Measurements from ENCODE around the gene GALNS. TPM values are rescaled to one million over a fixed set of nuclear protein-coding genes. Genes with fewer than 3 reads are reported as not detected.
A peak's percentile ranks its signal among the peaks of the same experiment; 100 is the strongest.

GALNS gene
- total RNA-seq, 1 donor from 2014 or later = 56.1 TPM

DNA sequence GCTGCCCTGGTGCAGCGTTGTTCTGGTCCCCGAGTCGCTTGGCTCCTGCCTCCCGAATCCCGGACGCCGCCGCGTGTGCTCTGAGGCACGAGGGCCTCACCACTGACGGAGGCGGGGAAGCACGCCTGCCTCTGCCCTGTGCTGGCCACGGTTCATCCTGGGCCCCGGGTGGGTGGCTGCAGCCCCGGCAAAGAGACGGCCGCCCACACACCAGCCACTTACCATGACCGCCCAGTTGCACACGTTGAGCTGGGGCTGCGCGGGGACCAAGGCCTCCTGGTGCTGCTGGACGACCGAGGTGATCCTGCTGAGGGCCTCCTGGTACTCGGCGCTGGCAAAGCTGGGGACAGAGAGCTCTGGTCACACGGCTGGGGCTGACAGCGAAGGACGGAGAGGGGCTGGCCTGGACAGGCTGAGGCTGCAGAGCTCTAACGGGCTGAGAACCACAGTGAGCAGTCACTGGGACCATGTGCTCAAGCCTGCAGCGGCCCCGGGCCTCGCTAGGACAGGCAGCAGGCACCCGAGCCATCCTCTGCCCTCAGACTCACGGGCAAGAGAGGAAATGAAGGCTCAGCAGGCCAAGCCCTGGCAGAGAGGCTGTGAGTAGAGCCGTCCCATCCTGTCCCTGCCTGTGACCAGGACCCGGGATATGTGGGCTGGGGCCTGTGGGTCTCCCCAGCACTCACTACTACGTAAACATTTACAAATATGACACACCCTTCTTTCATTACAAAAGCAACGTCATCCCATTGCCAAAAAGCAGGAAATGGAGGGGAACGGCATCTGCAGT lies 38.8 kb downstream of the GALNS start:
- DNase-seq (ENCODE audit: low spot score) = no peak

DNA sequence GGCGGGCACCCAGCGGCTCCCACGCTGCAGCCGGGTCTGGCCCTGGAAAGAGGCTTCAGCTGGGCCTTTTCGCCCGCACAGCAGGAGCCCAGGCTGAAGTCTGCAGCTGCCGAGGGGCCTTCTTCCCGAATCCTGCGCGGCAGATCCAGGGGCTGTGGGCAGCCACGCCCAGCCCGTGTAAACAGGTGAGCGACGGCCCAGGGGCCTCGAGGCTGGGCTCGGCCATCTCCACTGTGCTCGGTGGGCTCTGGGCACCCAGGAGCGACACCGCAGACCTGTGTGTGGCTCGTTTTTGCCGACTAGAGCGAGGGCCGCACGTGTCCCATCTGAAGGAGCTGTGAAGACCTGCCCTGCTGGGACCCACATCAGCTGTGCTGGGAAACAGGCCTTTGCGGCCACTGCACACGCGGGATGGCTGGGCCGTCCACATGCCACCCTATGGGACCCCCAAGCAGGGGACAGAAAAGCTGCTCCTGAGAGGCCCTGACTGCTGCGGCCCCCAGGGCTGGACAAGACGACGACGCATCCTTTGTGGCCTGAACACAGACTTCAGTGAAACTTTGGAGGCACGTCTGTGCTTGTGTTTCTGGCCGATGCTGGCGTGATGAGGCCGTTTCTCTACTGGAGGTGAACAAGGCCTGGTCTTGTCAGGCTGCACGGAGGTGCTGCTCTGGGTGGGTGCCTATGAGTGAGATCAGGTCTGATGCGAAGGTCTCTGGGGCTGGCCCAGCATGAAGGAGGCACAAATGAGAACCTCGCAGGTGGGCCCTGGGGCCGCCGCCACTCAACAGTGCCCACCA lies 39.8 kb downstream of the GALNS start:
- no peak for DNase-seq (ENCODE audit: low spot score)

DNA sequence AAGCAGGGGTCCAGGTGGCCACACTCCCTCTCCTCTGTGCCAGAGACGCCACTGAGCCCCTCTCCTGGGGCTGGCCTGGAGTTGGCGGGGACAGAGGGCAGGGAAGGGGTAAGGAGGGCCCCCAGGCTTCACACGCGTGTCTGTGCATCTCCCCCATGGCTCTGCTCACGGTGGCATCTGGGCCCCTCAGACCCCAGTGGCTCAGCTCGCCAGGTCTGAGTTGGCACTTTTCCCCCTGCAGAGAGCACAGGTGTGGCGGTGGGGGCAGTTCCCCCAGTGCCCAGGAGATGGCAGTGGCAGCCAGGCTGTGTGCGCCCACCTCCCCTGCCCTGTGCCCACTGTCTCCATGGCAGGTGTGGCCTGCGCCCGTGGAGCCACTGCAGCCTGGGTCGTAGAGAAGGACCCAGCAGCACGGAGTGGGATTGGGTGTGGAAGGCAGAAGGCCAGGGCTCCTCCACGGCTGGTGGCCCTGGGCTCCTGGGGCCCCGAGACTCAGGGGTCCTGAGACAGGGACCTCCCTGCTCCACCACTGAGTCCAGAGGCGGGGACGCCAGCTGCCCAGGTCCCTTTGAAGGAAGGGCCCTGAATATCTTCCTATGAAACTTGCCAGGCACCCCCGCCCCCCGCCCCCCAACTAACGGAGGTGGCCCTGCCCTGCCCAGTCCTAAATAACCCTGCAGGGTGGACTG lies 40.7 kb downstream of the GALNS start:
- no peak for DNase-seq (ENCODE audit: low spot score)

DNA sequence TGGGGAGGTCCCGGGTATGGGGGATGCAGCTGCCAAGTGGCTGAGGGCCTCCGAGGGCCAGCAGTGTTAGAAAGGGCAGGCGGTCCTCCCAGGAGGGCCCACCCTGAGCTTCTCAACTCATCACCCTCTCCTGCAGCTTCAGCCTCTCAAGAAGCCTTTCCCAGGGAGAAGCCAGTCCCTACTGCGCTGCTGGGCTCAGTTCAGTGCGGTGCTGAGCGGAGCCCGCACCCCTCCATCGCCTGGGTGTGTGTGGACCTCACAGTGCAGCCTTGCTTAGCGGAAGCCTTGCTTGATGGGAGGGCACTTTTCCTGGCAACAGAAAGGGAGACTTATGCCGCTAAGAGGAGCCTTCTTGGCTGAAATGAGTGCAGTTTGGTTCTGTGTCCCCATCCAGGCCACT lies 41.5 kb downstream of the GALNS start:
- DNase-seq (ENCODE audit: low spot score) = no peak

DNA sequence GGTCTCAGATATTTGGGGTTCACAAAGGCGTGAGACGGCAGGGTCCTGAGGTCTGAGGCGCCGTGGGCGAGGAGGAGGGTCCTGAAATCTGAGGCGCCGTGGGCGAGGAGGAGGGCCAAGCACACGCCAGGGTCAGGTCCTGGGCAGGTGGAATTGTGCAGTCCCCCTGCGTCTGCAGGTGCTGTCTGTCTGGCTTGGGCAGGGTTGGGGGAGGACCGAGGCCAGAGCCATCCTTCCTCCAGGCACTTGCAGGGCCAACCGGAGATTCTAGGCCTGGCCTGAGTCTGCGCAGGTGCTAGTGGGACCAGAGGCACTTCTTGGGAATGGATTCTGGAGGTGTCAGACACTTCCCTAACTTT lies 42.6 kb downstream of the GALNS start:
- no peak for DNase-seq (ENCODE audit: low spot score)

DNA sequence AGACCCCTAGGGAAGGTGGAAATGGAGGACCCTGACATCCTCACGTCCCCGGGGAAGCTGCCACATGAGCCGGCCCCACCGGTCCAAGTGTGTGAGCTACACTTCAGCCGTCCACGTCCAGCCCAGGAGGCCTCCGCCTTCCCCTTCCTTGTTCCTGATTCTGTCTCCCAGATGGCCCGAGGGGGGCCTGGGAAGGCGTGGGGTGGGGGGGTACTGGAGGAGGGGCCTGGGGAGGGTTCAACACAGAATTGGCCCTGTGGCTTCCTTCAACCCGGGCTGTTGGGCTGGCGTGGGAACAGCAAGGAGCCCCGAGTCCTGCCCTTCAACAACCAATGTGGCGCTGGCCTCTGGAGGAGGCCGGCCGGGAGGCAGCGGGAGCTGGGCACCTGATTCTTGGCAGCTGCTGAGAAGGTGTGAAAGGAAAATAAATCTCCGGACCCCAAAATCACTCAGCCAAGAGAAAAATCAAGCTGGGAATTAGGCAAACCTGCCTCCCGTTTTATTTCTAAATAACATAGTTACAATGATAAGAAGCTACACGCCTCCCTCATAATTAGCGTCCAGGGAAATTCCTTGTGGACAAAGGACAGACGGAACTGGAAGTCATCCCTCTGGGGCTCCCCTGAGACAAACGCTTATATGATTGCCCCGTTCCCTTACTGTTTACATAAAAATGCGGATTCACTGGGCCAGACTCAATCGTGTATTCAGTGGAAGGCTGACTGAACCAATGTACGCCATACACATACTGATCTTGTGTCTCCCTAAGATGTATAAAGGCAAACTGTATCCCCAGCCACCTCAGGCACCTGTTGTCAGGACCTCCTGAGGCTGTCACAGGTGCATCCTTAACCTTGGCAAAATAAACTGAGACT lies 43.2 kb downstream of the GALNS start:
- DNase-seq (ENCODE audit: low spot score) = no peak

DNA sequence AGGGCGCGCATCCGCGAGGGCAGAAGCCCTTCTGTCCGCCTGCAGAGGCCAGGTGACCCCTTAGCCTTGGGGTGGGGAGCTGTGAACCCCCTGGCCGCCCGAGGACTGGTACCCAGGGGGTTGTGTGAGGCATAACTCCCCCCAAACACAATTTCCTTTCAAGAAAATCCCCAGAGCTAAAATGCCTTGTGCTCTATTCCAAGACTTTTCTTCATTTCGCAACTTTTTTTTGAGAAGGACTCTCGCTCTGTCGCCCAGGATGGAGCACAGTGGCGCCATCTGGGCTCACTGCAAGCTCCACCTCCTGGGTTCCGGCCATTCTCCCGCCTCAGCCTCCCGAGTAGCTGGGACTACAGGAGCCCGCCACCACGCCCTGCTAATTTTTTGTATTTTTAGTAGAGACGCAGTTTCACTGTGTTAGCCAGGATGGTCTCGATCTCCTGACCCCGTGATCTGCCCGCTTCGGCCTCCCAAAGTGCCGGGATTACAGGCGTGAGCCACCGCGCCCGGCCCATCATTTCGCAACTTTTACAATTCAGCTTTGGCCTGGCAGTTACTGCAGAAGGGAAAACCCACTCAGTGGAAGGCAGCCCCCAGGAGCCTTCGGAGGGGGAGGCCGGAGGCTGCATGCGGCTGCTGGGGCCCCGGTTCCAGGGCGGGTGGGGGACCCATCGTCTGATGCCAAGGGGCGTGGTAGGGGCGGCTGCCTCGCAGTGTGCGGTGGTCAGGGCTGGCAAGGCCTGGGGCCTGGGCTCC lies 44.1 kb downstream of the GALNS start:
- no peak for DNase-seq (ENCODE audit: low spot score)

DNA sequence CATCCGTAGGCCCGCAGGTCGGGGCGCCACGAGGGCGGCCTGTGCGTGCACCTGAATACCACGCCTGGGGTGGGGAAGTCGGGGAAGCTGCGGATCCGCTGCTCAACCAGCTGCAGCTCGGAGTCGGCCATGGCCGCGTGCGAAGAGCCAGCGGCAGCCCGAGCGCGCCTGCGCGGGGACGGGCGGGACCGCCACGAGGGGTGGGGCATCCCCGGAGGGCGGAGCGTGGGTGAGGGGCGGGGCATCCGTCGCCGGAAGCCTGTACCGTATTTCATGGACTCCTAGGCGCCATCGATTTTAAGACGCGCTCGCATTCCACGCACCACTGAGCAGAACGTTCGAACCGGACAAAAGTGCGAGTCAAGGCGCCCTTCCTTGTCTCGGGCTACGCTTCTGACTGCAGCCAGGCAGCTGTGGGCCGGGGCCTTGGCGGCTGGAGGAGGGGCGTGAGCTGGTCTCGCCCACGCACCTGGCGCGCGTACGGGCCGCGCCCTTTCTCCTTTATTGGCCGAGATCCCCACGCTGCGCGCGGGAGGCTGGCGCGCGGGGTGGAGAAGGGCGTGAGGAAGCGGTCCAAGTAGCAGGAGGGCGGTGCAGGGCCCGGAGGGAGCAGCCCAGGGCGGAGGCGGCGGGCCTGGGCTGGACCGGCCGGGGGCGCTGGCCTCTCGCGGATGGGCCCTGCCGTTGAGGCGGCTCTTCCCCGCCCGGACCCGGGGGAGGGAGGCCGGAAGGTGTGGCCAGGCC lies 44.8 kb downstream of the GALNS start, which contains the start of gene APRT:
Gene APRT, minus strand, starts transcription at position 160 of the 744 bp plus-strand sequence. Its CDS starts 29 bp downstream, at position 131.
- peak; percentile 97 for DNase-seq (ENCODE audit: low spot score)

DNA sequence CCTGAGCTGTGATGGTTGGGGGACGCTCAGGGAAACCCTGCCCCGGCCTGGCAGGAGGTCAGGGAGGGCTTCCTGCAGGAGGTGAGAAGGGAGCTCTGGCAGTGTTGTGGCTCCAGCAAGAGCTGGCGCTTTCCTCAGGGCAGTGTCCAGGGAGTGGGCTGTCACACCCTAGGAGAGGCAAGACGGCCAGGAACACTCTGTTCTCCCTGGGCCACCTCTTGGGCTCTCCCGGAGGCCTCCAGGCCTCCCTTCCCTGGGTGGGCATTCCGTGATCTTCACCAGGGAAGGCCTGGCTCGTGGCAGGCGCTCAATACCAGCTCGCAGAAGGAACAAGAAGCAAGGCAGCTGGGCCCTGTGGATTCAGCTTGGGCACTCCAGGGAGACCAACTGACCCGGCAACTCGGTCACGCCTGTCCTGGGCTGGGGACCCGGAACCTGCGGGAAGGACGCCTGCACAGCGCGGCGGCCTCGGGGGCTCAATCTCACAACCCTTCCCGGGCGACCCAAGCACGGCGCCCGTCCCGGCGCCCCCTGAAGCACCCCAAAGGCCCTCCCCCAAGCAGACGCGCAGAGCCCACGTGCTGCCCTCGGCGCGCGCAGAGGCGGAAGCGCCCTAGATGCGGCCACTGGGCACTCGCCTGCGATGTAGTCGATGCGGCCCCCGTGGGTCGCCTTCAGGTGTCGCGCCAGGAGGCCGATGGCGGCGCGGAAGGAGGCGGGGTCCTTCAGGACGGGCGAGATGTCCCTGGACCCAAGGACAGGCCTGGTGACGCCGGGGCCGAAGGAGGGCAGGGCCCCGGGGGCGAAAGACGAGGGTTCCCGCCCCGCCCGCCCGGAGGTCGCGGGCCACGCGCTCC lies 45.6 kb downstream of the GALNS start:
- peak; percentile 78 for DNase-seq (ENCODE audit: low spot score)

DNA sequence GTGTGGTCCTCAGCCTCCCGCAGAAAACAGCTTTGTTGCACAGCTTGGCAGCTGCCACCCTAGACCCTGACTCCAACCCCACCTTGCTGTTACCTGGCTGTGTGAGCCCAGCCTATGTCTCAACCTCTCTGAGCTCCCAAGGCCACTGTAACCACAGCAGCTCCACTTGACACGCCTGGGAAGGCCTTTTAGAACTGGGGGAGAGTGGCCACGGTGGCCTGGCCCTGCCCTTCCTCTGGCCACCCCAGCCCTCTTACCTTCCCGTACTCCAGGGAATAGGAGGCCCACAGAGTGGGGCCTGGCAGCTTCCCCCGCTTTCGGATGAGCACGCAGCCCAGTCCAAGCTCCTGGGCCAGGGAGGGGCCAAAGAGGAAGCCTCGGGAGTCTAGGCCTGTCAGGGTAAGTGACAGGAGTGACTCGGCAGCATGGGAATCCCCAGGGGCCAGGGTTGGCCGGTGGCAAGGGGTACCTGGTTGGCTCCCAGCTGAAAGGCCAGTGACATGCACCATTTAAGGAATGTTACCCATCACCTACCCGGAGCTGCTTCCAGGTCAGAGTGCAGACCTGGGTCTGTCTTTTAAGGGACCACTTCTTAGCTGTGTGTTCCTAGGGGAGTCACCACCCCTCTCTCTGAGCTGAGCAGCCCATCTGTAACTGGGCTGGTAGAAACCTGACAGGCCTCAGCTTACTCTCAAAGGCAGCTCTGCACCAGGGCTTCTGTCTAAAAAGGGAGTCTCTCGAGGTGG lies 46.4 kb downstream of the GALNS start:
- DNase-seq (ENCODE audit: low spot score) = no peak

DNA sequence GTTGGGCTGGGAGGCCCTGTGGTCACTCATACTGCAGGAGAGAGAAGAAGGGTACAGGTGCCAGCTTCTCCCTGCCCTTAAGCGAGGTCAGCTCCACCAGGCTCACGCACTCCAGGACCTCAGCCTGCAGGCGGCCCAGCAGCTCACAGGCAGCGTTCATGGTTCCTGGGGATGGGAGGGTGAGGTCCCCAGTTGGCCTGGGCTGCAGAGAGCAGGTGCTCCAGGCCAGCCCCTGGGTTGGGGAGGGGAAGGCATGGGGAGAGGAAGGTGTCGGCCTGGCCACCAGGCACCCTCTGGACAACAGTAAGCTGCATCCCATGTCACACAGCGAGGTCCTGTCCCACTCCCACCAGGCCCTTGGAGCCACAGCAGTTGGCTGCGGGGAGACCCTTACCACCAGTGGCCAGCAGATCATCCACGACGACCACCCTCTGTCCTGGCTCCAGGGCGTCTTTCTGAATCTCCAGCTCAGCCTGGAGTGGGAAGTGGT lies 47.0 kb downstream of the GALNS start:
- DNase-seq (ENCODE audit: low spot score) = no peak

DNA sequence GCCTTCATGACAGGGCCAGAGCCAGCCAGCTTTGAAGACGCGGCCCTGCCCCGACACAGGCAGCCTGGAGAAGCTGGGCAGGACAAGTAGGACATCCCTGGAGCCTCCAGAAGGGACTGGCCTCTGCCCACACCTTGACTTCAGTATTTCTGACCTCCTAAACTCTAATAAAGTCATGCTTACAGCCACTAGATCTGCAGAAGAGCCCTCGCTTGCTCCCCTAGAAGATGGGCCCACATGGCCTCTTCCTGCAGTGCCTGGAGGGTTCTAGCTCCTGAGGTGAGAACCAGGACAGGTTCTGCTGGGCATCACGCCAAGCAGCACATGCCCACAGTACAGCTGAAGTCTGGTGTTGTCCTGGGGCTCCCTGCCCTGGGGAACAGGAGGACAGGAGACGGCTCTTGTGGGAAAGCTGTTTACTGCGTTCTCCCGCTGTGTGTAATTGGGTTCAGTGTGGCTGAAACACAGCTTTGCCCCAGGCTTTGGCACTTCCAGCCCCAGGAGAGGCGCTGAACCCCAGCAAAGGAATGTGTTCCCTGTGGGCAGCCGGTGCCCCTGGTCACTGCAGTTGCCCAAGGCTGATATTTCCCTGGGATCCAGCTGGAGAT lies 47.6 kb downstream of the GALNS start:
- DNase-seq (ENCODE audit: low spot score) = no peak

DNA sequence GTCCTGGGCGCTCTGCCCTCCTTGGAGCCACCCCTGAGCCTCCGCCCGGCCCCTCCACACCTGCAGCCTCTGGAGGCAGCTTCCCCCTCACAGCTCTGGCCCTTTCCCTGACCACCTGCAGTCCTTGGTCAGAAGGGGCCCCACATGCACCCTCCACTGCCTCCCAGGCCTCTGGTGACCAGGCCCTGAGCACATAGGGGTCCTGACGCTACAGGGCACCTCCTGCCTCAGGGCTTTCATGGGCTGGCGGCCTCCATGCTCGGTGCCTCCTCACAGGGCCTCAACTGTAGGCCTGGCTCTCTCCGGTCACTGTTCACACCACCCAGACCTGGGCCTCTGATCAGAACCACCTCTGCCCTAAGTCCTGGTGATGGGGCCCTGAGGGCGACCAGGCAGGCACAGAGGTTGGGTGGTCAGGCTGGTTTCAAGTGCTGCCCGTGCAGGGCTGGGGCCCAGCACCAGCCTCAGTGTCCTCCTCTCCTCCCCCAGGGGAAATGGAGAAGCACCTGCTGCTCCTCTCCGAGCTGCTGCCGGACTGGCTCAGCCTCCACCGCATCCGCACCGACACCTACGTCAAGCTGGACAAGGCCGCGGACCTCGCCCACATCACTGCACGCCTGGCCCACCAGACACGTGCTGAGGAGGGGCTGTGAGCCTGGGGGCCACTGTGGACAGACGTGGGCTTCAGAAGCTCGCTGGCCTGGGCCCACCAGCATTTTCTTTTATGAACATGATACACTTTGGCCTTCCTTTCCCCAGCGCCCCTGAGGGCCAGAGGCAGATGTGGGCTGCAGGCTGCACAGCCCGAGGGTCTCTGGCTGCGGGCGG lies 48.9 kb downstream of the GALNS start:
- no peak for DNase-seq (ENCODE audit: low spot score)

DNA sequence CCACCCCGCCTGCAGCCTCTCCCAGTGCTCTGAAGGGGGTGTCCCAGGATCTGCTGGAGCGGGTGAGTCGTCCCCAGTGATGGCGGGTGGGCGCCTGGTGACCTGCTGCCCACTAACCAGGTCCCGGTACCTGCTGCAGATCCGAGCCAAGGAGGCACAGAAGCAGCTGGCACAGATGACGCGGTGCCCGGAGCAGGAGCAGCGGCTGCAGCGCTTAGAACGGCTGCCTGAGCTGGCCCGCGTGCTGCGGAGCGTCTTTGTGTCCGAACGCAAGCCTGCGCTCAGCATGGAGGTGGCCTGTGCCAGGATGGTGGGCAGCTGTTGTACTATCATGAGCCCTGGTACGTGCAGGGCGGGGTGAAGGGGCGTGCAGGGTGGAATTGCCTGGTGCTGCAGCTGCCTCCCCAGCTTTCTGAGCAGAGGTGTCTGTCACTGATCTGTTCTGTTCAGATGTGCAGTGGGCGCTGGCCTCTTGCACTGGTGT lies 49.6 kb downstream of the GALNS start:
- DNase-seq (ENCODE audit: low spot score) = no peak

DNA sequence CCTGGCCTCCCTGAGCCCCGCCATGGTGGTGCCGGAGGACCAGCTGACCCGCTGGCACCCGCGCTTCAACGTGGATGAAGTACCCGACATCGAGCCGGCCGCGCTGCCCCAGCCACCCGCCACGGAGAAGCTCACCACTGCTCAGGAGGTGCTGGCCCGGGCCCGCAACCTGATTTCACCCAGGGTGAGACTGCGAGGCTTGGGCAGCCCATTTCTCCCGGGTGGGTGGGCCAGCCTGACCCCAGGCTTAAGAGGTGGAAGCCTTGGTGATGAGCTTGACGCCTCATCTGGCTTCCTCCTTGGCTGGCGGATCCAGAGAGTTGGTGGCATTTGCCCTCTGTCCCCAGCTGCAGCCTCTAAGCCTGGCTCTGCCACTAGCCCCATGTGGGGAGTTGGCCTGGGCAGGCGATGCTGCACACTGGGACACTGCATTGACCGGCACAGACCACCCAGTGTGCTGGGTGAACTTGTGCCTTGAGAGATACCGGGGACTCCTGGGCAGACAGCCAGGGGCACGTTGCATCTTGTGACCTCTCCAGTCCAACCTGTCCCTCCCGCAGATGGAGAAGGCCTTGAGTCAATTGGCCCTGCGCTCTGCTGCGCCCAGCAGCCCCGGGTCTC lies 50.1 kb downstream of the GALNS start:
- no peak for DNase-seq (ENCODE audit: low spot score)

DNA sequence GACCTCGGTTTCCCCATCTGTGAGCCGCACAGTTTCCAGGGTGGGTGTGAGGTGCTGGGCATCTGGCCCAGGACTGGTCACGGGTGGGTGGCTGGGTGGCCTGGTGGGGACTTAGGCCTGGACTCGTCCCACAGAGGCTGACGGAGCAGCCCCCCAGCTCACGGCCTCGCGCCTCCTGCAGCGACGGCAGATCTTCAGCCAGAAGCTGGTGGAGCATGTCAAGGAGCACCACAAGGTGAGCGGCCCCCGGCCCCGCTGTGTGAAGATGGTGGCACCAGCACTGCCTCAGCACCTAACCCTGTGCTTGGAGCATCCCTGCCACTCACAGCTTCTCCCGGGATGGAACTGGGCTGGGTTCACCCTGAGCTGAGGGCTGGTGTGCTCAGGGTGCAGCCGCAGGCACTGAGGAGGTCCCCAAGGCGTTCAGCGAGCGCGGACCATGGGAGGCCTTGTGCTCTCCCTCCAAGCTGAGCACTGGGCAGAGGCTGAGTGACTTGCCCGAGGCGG lies 50.8 kb downstream of the GALNS start:
- DNase-seq (ENCODE audit: low spot score) = no peak
